ENCODE results near the gene RAB14. TPM values are rescaled to one million over a fixed set of nuclear protein-coding genes. Genes with fewer than 3 reads are reported as not detected.

RAB14 gene
- total RNA-seq, 1 experiment from 2014 or later = 82.6 TPM

GRCh38 chr9:121204121-121204520 is 2.5 kb upstream of the RAB14 start:
- Histone ChIP-seq H3K9me3 (ENCODE audit: insufficient read depth, low read depth) (no peaks in the 10 kb centered on the region), H3F3A (ENCODE audit: insufficient read depth, low read depth) (no peaks in the 10 kb centered on the region; the same call in 1 of the 2 replicates), H3K27ac (no peak overlapping the region), H4K20me1 (ENCODE audit: insufficient read depth) (peaks cover 17% of the 10 kb centered on the region), H3K4me1 (replicated peaks; ENCODE audit: insufficient read depth) (peaks cover 15% of the 10 kb centered on the region), H3K4me3 (no peak overlapping the region), H3K36me3 (ENCODE audit: low read depth) (no peaks in the 10 kb centered on the region), H2AFZ (no peak overlapping the region), H3K27me3 (ENCODE audit: insufficient read depth, low read depth) (no peaks in the 10 kb centered on the region), H3K79me2 (ENCODE audit: low read depth) (peaks cover 29% of the 10 kb centered on the region), H3K9me2 (ENCODE audit: insufficient read depth) (no peaks in the 10 kb centered on the region), H3K4me2 (no peak overlapping the region)
- DNase-seq = no peak
- BruUV-seq (replicated peaks) = no TSS peak
- ChIA-PET CTCF (no interaction called here), POLR2A (ENCODE audit: unreplicated experiment) (no interaction called here)
- intact Hi-C loops (cut with micrococcal nuclease; ENCODE audit: unreplicated experiment) = loop anchor here (5.0 kb wide), 1 partner anchor 52 kb away; no protein-coding TSS in a partner anchor
- TF ChIP-seq EZH2 (IDR thresholded peaks at IDR 0.05; ENCODE audit: low read depth) = no peak
- no peak for TF ChIP-seq CTCF (conservative IDR thresholded peaks at IDR 0.05)

GRCh38 chr9:121201045-121201737 is 478 bp downstream of the RAB14 start:
- Histone ChIP-seq H3F3A (ENCODE audit: insufficient read depth, low read depth) (no peaks in the 10 kb centered on the region; the same call in 1 of the 2 replicates), H3K9me3 (ENCODE audit: insufficient read depth, low read depth) (no peaks in the 10 kb centered on the region), H2AFZ (peak overlapping the region; percentile 77), H3K4me2 (peak overlapping the region; percentile 88), H3K9me2 (ENCODE audit: insufficient read depth) (no peaks in the 10 kb centered on the region), H3K4me3 (peak overlapping the region; percentile 92), H3K27ac (peak overlapping the region; percentile 67), H4K20me1 (ENCODE audit: insufficient read depth) (peaks cover 47% of the 10 kb centered on the region), H3K79me2 (ENCODE audit: low read depth) (peaks cover 59% of the 10 kb centered on the region), H3K4me1 (replicated peaks; ENCODE audit: insufficient read depth) (peaks cover 31% of the 10 kb centered on the region), H3K27me3 (ENCODE audit: insufficient read depth, low read depth) (no peaks in the 10 kb centered on the region), H3K36me3 (ENCODE audit: low read depth) (no peaks in the 10 kb centered on the region)
- TF ChIP-seq CTCF (conservative IDR thresholded peaks at IDR 0.05) (no peak), EZH2 (IDR thresholded peaks at IDR 0.05; ENCODE audit: low read depth) (no peak)
- DNase-seq = peak in 1 of 2 experiments; percentile 60
- BruUV-seq (replicated peaks) = no TSS peak
- intact Hi-C loops (cut with micrococcal nuclease; ENCODE audit: unreplicated experiment) = loop anchor here (1.0 to 5.0 kb wide), 2 partner anchors 49 to 80 kb away; no protein-coding TSS in a partner anchor
- CTCF ChIA-PET = interaction anchor here (0.6 to 1.0 kb wide), 3 partner anchors 220 to 581 kb away, joined by 3 to 7 read pairs (median 3); no protein-coding TSS in a partner anchor
- POLR2A ChIA-PET (ENCODE audit: unreplicated experiment) = interaction anchor here (0.6 kb wide), 2 partner anchors 165 to 198 kb away, joined by 3 to 11 read pairs; no protein-coding TSS in a partner anchor

- Histone ChIP-seq H3K79me2 (ENCODE audit: low read depth) (peaks cover 67% of the 10 kb centered on the region), H4K20me1 (ENCODE audit: insufficient read depth) (peaks cover 55% of the 10 kb centered on the region), H3K4me2 (peak overlapping the region; percentile 88), H3K9me3 (ENCODE audit: insufficient read depth, low read depth) (no peaks in the 10 kb centered on the region), H2AFZ (peak overlapping the region; percentile 77; the same call in 1 of the 2 replicates), H3K4me1 (replicated peaks; ENCODE audit: insufficient read depth) (peaks cover 39% of the 10 kb centered on the region), H3K27ac (no peak overlapping the region), H3K27me3 (ENCODE audit: insufficient read depth, low read depth) (no peaks in the 10 kb centered on the region), H3K9me2 (ENCODE audit: insufficient read depth) (no peaks in the 10 kb centered on the region), H3K4me3 (peak overlapping the region; percentile 92), H3K36me3 (ENCODE audit: low read depth) (no peaks in the 10 kb centered on the region), H3F3A (ENCODE audit: insufficient read depth, low read depth) (no peaks in the 10 kb centered on the region)
- TF ChIP-seq CTCF (conservative IDR thresholded peaks at IDR 0.05) (no peak), EZH2 (IDR thresholded peaks at IDR 0.05; ENCODE audit: low read depth) (no peak)
- POLR2A ChIA-PET (ENCODE audit: unreplicated experiment) = no interaction called here
- no peak for DNase-seq
- CTCF ChIA-PET = interaction anchor here (1.0 kb wide), 1 partner anchor 120 kb away, joined by 3 read pairs; no protein-coding TSS in a partner anchor
- TSS peak; percentile 49 for BruUV-seq (replicated peaks)
- intact Hi-C loops (cut with micrococcal nuclease; ENCODE audit: unreplicated experiment) = loop anchor here (5.0 kb wide), 1 partner anchor 48 kb away; no protein-coding TSS in a partner anchor
Measured at GRCh38 chr9:121200356-121200755, 1.3 kb downstream of the RAB14 start.
